ENCODE results near the gene SLC41A1.

The SLC41A1 gene

DNA sequence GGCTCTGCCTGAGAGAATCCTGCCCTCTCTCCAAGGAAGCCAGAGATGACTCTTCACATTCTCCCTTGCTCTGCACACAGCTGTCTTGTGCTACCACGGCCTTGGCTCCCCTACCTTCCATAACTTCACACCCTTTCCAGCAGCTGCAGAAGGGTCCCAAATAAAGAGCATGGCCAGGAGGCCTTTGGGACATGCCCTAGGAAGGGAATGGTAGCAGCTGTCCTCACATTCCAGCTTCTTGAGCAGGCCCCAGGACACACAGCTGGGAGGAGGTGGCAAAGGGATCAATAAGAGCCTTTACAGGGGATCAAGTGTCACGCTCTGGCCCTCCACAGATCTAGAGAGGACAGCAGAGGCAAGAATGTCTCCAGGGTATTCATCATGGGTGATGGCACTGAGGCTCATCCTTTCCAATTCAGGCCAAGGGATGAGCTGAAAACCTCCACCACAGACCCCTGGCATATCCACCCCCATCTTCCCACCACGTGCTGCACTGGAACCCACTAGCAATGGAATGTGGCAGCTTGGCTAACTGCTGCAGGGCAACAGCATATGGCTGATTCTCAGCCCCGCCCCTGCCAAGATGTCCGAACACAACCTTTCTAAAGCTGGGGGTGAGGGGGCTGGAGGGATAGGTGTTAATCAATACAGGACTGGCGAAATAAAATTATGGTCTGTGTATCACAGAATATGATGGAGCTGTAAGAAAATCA is 19.9 kb downstream of the SLC41A1 start:
- H3K27ac ChIP-seq = no peak overlapping the region
- H3K4me3 ChIP-seq = no peak overlapping the region

DNA sequence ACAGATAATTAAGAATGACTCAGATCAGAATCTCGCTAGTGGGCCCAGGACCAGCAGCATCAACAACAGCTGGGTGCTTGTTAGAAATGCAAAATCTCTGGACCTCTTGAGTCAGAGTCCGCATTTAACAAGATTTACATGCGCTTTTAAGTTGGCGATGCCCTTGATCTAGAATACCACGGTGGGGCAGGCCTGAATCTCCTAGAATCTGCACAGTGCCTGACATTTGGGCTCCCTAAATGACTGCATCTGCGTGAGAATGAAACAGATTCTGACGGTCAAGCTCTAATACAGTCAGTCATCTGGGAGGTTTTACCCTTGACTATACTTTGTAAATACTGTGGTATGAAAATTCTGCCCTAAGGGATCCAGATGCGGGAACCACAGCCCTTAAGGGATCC is 20.5 kb downstream of the SLC41A1 start:
- no peak overlapping the region for H3K4me3 ChIP-seq
- no peak overlapping the region for H3K27ac ChIP-seq

GRCh38 chr1:205791568-205792180 is 21.3 kb downstream of the SLC41A1 start:
- Histone ChIP-seq H3K27ac (no peak overlapping the region), H3K4me3 (no peak overlapping the region)

- Histone ChIP-seq H3K4me3 (no peak overlapping the region), H3K27ac (no peak overlapping the region)
These were observed 25.6 kb downstream of the SLC41A1 start for GRCh38 chr1:205787287-205787916.

DNA sequence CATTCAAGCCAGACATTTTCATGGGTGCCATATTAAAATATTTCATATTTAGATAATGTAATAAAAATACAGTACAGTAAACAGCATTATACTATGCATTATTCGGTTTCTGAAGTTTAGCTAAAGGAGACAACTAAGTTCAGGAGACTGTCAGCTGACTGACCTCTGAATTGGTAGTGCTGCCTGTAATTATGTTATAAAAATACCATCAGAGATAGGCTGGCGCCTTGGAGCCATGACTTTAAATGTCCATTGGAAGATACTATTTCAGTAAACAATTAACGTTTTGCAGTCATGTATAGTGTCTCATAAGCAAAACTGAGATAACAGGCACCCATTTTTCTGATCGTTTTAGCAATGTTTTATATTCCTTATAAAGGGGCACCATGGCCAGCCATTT is 26.4 kb downstream of the SLC41A1 start:
- Histone ChIP-seq H3K27ac (no peak overlapping the region), H3K4me3 (no peak overlapping the region)

DNA sequence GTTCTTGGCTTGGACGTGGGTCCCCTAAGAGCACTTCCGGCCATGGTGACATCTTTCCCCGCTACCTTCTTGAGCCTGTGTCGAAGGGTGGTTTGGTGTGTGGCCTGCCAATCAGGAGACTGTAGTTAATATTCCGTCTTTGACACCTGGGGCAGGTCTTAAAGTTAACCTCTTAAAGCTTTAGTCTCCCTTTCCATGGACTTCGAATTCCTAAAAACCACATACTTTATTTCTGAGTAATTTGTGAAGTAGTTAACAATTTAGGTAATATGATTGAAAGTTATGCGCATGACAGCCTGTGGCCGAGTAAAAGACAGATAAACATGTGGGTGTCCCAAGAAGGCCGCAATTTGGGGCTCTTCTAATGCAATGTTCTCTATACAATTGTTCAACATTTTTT is 27.6 kb downstream of the SLC41A1 start:
- Histone ChIP-seq H3K27ac (no peak overlapping the region), H3K4me3 (no peak overlapping the region)

DNA sequence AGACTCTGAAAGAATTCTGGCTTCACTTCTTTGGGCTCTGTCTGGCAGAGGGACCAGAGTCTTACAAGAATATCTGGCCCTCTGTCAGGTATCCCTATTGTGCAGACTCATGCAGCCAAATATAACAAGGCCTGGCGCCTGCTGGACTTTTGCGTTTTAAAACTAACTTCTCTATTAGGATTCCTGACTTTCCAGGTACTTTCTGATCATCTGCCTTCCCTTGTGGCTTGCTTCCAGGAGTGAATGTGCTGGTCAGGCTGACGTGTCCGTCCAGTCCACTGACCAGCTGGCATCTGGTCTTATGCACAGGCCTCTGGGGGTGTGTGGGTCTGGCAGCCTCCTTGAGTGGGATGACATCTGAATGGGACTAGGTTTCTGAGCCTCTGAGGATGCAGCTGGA is 29.1 kb downstream of the SLC41A1 start:
- Histone ChIP-seq H3K4me3 (no peak overlapping the region), H3K27ac (no peak overlapping the region)

DNA sequence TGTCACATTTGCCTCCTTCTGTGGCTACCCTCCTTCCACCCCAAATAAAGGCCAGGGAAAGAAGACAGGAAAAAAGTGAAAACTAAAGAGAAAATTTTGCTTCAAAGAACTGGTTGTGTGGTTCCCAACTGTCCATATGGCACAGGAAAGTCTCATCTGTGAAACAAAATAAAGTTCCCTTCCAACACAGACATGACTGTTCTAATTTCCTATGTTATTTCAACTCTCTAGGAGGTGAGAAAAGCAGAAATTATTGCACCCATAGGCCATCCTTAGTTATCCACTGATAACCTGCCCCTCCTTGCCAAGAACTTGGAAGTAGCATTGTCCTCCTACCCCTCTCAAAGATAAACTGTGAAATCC is 29.6 kb downstream of the SLC41A1 start:
- Histone ChIP-seq H3K4me3 (no peak overlapping the region), H3K27ac (no peak overlapping the region)

DNA sequence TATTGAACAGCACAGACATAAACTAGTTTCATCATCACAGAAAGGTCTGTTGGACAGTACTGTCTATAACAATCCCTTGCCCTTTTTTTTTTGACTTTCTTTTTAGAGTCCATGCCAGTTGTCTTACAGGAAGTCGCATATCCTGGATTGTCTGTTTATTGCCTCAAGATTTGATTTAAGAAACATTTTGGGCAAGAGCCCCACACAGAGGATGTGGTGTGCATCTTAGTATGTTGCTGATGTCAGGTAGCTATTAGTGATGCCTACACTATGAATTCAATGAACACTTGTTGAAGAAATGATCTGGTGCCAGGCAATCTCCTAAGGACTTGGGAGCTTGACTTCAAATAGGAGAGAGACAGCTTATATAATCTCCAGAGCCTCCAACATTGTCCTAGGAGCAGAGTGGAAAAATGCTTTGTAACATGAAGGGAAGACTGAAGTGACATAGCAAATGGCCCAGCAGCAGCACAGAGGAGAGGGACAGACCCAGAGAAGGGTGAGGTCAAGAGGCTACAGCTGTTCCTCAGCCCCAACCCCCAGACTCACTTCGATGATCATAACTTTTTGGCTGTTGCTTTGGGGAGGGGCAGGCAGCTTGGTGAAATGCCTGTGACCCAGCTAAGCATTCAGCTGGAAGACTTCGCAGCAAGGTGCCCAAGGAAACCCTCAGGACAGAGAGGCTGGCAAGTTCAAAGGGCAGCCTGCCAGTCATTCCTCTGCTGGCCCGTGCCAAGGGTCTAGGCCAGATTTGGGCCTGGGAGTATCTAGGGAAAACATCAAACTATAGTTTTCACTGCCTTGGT is 30.2 kb downstream of the SLC41A1 start:
- no peak overlapping the region for H3K27ac ChIP-seq
- no peak overlapping the region for H3K4me3 ChIP-seq

- Histone ChIP-seq H3K4me3 (no peak overlapping the region), H3K27ac (no peak overlapping the region)
These were observed 32.7 kb downstream of the SLC41A1 start for GRCh38 chr1:205780335-205780734.

GRCh38 chr1:205777994-205778393 is 35.0 kb downstream of the SLC41A1 start:
- H3K4me3 ChIP-seq = no peak overlapping the region

GRCh38 chr1:205775717-205776056 is 37.3 kb downstream of the SLC41A1 start:
- peak overlapping the region in 18 of 21 experiments; percentile 40 to 89 (median 80) for H3K27ac ChIP-seq
- peak overlapping the region; percentile 48 to 78 (median 73) for H3K4me3 ChIP-seq

More at GRCh38 chr1:205777994-205778393, 35.0 kb downstream of the SLC41A1 start:
- H3K27ac ChIP-seq = no peak overlapping the region

- Histone ChIP-seq H3K4me3 (peak within 1 kb of the TSS; percentile 48 to 78 (median 73)), H3K27ac (peak within 1 kb of the TSS in 20 of 21 experiments; percentile 44 to 89 (median 78))
These were observed 37.8 kb downstream of the SLC41A1 start, which contains the start of gene RAB29 for GRCh38 chr1:205775015-205775716. Gene RAB29 (minus strand): TSS chr1:205775482. CDS start chr1:205774956, 526 bp downstream.

DNA sequence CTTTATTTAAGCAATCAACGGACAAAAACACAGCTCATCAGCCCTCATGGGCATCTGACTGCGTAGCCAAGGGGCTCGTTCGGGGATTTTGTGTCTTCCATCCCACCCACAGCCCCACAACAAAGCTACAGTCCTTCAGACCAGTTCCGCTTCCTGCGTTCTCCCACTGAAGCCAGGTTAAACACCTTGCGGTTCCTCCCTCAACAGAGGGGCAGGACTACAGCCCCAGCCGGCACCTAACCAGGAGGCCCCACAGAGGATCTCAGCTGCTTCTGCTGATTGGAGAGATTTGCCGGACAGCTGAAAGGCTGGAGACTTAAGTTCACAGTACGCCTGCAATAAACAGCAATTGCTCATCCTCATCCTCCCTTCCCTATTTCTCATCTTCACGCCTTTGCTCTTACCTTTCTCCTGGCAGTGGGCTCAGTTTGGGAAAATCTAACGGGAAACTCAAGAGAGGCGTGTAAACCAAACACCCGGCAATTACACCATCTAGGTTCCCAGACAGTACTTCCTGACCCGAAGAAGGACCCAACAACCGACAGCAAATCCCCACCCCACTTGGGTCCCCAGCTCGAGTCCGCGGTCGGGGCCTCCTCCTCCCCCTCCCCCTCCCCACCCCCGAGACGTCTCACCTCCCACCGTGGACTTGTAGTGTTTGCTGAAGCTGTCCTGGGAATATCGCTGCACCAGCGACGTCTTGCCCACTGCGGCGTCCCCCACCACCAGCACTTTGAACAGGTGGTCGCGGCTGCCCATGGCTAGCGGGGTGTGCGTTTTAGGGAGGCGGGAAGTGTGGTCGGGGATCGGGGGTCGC is 38.6 kb downstream of the SLC41A1 start:
- Histone ChIP-seq H3K27ac (peak overlapping the region in 20 of 21 experiments; percentile 44 to 89 (median 78)), H3K4me3 (peak overlapping the region; percentile 48 to 78 (median 73))

- peak overlapping the region in 1 of 21 experiments; percentile 86 for H3K27ac ChIP-seq
These were observed 40.4 kb downstream of the SLC41A1 start for GRCh38 chr1:205772607-205773032.

DNA sequence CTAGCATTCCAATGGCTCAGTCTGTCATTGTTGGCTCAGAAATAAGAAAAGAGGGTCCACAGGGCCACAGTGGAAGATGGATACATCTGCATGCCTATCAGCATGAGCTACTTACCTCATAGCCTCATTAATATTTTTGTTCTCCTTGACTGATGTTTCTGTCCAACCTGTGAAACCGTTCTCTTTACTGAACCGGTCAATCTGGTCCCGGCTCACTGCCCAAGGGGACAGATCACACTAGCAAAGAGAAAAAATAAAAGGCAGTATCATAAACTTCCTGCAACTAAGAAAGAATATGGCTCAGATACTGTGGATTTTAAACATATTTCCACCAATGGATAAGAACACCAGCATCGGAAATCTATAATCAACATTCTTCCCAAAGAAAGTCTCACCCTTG is 42.4 kb downstream of the SLC41A1 start:
- no peak overlapping the region for H3K4me3 ChIP-seq
- H3K27ac ChIP-seq = no peak overlapping the region

More at GRCh38 chr1:205772607-205773032, 40.4 kb downstream of the SLC41A1 start:
- H3K4me3 ChIP-seq = no peak overlapping the region

- no peak overlapping the region for H3K4me3 ChIP-seq
- H3K27ac ChIP-seq = no peak overlapping the region
These were observed 43.2 kb downstream of the SLC41A1 start for GRCh38 chr1:205769641-205770365.

DNA sequence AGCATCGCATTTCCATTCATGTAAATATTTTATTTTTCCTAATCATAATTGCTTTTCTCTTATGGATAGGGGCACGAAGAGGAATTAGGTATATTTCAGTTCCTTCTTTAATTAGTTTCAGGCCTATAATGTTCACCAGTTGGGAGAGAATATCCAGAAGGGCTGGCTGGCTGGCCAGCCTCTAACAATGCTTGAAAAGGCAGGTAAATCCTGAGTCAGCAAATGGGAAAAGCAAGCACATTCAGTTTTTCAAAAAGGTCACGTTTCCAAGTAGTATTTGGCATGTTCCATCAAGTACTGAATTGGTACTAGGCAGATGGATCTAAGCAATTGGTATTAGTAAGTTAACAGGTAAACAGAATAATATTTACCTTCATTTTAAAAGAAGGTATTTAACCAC is 45.8 kb downstream of the SLC41A1 start:
- H3K4me3 ChIP-seq = no peak overlapping the region

More for the DNA sequence above, 45.8 kb downstream of the SLC41A1 start:
- H3K27ac ChIP-seq = no peak overlapping the region
